Gastroesophageal sphincter (tissue), 4 donors: Measurements from ENCODE around the gene PAIP2B. TPM values are rescaled to one million over a fixed set of nuclear protein-coding genes. Genes with fewer than 3 reads are reported as not detected.

Experiments
- ATAC-seq: fragments of 150-250 bp; one replicate; pipeline ENCODE4 v1.9.1; 2016; ENCODE audit warnings: mild to moderate bottlenecking, moderate library complexity
- H3K27ac ChIP-seq, 4 donors: fragments of 200-600 bp; sonication (generic) in 3 of 4; 1 replicate in 3 of 4; 2 replicates in 1 of 4; pipeline ENCODE4 v1.5.1; 2016 to 2019
- H3K27me3 ChIP-seq: fragments of 200-600 bp; sonication (generic); one replicate; pipeline ENCODE4 v1.5.1; 2019
- H3K36me3 ChIP-seq, 2 donors: fragments of 200-600 bp; sonication (generic); one replicate each; pipeline ENCODE4 v1.5.1; 2019; ENCODE audit warnings: control low read depth in 1 of 2
- H3K4me1 ChIP-seq, 3 donors: fragments of 200-600 bp; sonication (generic); 1 replicate in 2 of 3; 2 replicates in 1 of 3; pipeline ENCODE4 v1.5.1; 2016 to 2019; ENCODE audit warnings: control low read depth in 2 of 3
- H3K4me3 ChIP-seq, 2 donors: fragments of 200-600 bp; sonication (generic); one replicate each; pipeline ENCODE4 v1.5.1; 2019; ENCODE audit warnings: mild to moderate bottlenecking in 1 of 2, moderate library complexity in 1 of 2
- H3K9me3 ChIP-seq, 3 donors: fragments of 200-600 bp; sonication (generic); one replicate each; pipeline ENCODE4 v1.5.1; 2017 to 2019; ENCODE audit warnings: control low read depth in 2 of 3
- CTCF ChIP-seq, 4 experiments: fragments of 200-600 bp in 2 of 4; fragments of 450-650 bp in 2 of 4; sonication (generic) in 1 of 4; IDR thresholded peaks; one replicate each; pipeline ENCODE4 v1.5.1; 2017 to 2019; ENCODE audit warnings: antibody characterized with exemption in 4 of 4, mild to moderate bottlenecking in 2 of 4, moderate library complexity in 2 of 4
- EP300 ChIP-seq: sonication (generic); formaldehyde crosslinking; IDR thresholded peaks from one replicate; pipeline ENCODE4 v1.6.1; 2017; ENCODE audit warnings: antibody characterized with exemption, mild to moderate bottlenecking
- POLR2A ChIP-seq, 2 donors: fragments of 450-650 bp; IDR thresholded peaks; one replicate each; pipeline ENCODE4 v1.6.1; 2017; ENCODE audit warnings: antibody characterized with exemption in 2 of 2, mild to moderate bottlenecking in 2 of 2, moderate library complexity in 1 of 2
- POLR2AphosphoS5 ChIP-seq: sonication (generic); formaldehyde crosslinking; IDR thresholded peaks from one replicate; pipeline ENCODE4 v1.6.1; 2017; ENCODE audit warnings: antibody characterized with exemption
- WGBS, 2 donors: methylation state at CpG; one replicate each; pipeline ENCODE4 v1.1.5; 2018; ENCODE audit warnings: low coverage in 1 of 2; 5-methylcytosine and 5-hydroxymethylcytosine counted together
- total RNA-seq, 4 donors: library from RNA; depleted of rRNA; stranded (reverse); fragments of >200 nt; gene quantifications; one replicate each; pipeline ENCODE4 v1.1.0, GENCODE V29; 2016

PAIP2B gene
- total RNA-seq, 4 donors from 2014 or later = 15.1 to 19.3 (median 16.4) TPM

GRCh38 chr2:71210292-71210691 lies 16.6 kb downstream of the PAIP2B start:
- no peak for TF ChIP-seq CTCF (IDR thresholded peaks at IDR 0.05)
- TF ChIP-seq POLR2A (IDR thresholded peaks at IDR 0.05) = no peak
- TF ChIP-seq EP300 = no peak
- no peak for TF ChIP-seq POLR2AphosphoS5
- no peak for ATAC-seq
- H3K27me3 ChIP-seq = no peaks in the 10 kb centered on the region
- no peaks in the 10 kb centered on the region for H3K36me3 ChIP-seq
- no peak overlapping the region for H3K4me3 ChIP-seq
- no peaks in the 10 kb centered on the region for H3K9me3 ChIP-seq
- WGBS, 2 donors = 82 to 100% methylated on average over 2 to 3 of the region's 3 CpGs
- H3K27ac ChIP-seq = no peak overlapping the region
- H3K4me1 ChIP-seq = no peaks in the 10 kb centered on the region

- no peak for TF ChIP-seq POLR2A (IDR thresholded peaks at IDR 0.05)
- no peak for TF ChIP-seq EP300
- no peak for TF ChIP-seq CTCF (IDR thresholded peaks at IDR 0.05)
- no peak for TF ChIP-seq POLR2AphosphoS5
- no peak overlapping the region for H3K4me3 ChIP-seq
- H3K4me1 ChIP-seq = no peaks in the 10 kb centered on the region
- H3K27ac ChIP-seq = no peak overlapping the region
- H3K36me3 ChIP-seq = no peaks in the 10 kb centered on the region
- H3K27me3 ChIP-seq = no peaks in the 10 kb centered on the region
- ATAC-seq = no peak
- WGBS, 2 donors = 25% methylated on average over 2 of the region's 2 CpGs; no CpG with 5 or more reads in 1 of the 2 donors
- no peaks in the 10 kb centered on the region for H3K9me3 ChIP-seq
Observed at GRCh38 chr2:71208756-71209155, 18.1 kb downstream of the PAIP2B start.

- Histone ChIP-seq H3K4me3 (no peak overlapping the region), H3K4me1 (no peaks in the 10 kb centered on the region), H3K9me3 (no peaks in the 10 kb centered on the region), H3K36me3 (no peaks in the 10 kb centered on the region), H3K27ac (no peak overlapping the region), H3K27me3 (no peaks in the 10 kb centered on the region)
- no peak for TF ChIP-seq CTCF (IDR thresholded peaks at IDR 0.05)
- WGBS, 2 donors = 88 to 100% methylated on average over 1 of the region's 1 CpG
- no peak for ATAC-seq
Observed at GRCh38 chr2:71207601-71208000, 19.3 kb downstream of the PAIP2B start.

- H3K4me3 ChIP-seq = no peak overlapping the region
- H3K27ac ChIP-seq = no peak overlapping the region
- H3K4me1 ChIP-seq = no peaks in the 10 kb centered on the region
- no peak for ATAC-seq
- no peaks in the 10 kb centered on the region for H3K9me3 ChIP-seq
- H3K27me3 ChIP-seq = no peaks in the 10 kb centered on the region
- H3K36me3 ChIP-seq = peaks cover 0 to 12% of the 10 kb centered on the region in 2 donors
- no peak for TF ChIP-seq CTCF (IDR thresholded peaks at IDR 0.05)
- no peak for TF ChIP-seq POLR2AphosphoS5
- no peak for TF ChIP-seq EP300
- no peak for TF ChIP-seq POLR2A (IDR thresholded peaks at IDR 0.05)
Observed at GRCh38 chr2:71206271-71206670, 20.6 kb downstream of the PAIP2B start.

GRCh38 chr2:71191570-71191943 lies 35.3 kb downstream of the PAIP2B start:
- Histone ChIP-seq H3K4me1 (peaks cover 0 to 10% (median 0%) of the 10 kb centered on the region in 3 donors), H3K4me3 (no peak overlapping the region), H3K36me3 (peaks cover 0 to 30% of the 10 kb centered on the region in 2 donors), H3K9me3 (no peaks in the 10 kb centered on the region), H3K27me3 (no peaks in the 10 kb centered on the region), H3K27ac (no peak overlapping the region)
- WGBS, 2 donors = 79 to 100% methylated on average over 1 to 2 of the region's 3 CpGs
- ATAC-seq = no peak
- TF ChIP-seq CTCF (IDR thresholded peaks at IDR 0.05) = no peak
- no peak for TF ChIP-seq EP300
- no peak for TF ChIP-seq POLR2AphosphoS5
